Fibroblast of lung (primary cell): ENCODE results near the gene TUBA4A. TPM values are rescaled to one million over a fixed set of nuclear protein-coding genes. Genes with fewer than 3 reads are reported as not detected.

Experiments
- DNase-seq, 2 donors: peaks; one replicate each; pipeline versions ENCODE4 v3.0.0 to v3.0.0-alpha.2; 2010; ENCODE audit warnings: low read depth in 2 of 2
- H2AFZ ChIP-seq: 2 replicates; pipeline ENCODE4 v1.5.1; 2012; ENCODE audit warnings: low read length, control low read depth, inconsistent platforms
- H3K27ac ChIP-seq: 2 replicates; pipeline ENCODE4 v1.5.1; 2011; ENCODE audit warnings: low read length, control low read depth; ENCODE audit not compliant: insufficient read depth
- H3K27me3 ChIP-seq: 2 replicates; pipeline ENCODE4 v1.5.1; 2011; ENCODE audit warnings: mild to moderate bottlenecking, low read length; ENCODE audit not compliant: control insufficient read depth, insufficient read depth
- H3K36me3 ChIP-seq: 2 replicates; pipeline ENCODE4 v1.5.1; 2011; ENCODE audit warnings: low read length; ENCODE audit not compliant: control insufficient read depth, insufficient read depth
- H3K4me1 ChIP-seq: 2 replicates; pipeline ENCODE4 v1.5.1; 2011; ENCODE audit warnings: low read length; ENCODE audit not compliant: control insufficient read depth, insufficient read depth; ENCODE audit errors: extremely low read depth
- H3K4me2 ChIP-seq: 2 replicates; pipeline ENCODE4 v1.5.1; 2011; ENCODE audit warnings: low read length, control low read depth; ENCODE audit not compliant: insufficient read depth; ENCODE audit errors: extremely low read depth
- H3K4me3 ChIP-seq, 4 experiments: fragments of 200-600 bp in 1 of 4; sonication (generic) in 1 of 4; replicated peaks in 1 of 4; 2 replicates each; pipeline ENCODE4 v1.5.1; 2011 to 2016; ENCODE audit warnings: low read length in 4 of 4, low read depth in 3 of 4, mild to moderate bottlenecking in 3 of 4, control low read depth in 2 of 4, inconsistent platforms in 1 of 4, mixed read lengths in 1 of 4; ENCODE audit not compliant: insufficient read depth in 1 of 4; ENCODE audit errors: control extremely low read depth in 1 of 4
- H3K79me2 ChIP-seq: 2 replicates; pipeline ENCODE4 v1.5.1; 2012; ENCODE audit warnings: mild to moderate bottlenecking, low read length, inconsistent platforms; ENCODE audit not compliant: control insufficient read depth, insufficient read depth
- H3K9ac ChIP-seq: 2 replicates; pipeline ENCODE4 v1.5.1; 2011; ENCODE audit warnings: mild to moderate bottlenecking, low read length, control low read depth; ENCODE audit not compliant: insufficient read depth
- H3K9me3 ChIP-seq: 2 replicates; pipeline ENCODE4 v1.5.1; 2012; ENCODE audit warnings: low read depth, low read length; ENCODE audit not compliant: control insufficient read depth, insufficient read depth
- H4K20me1 ChIP-seq: 2 replicates; pipeline ENCODE4 v1.5.1; 2011; ENCODE audit warnings: low read length; ENCODE audit not compliant: control insufficient read depth, insufficient read depth; ENCODE audit errors: extremely low read depth
- EZH2 ChIP-seq: IDR thresholded peaks from 2 replicates; pipeline ENCODE4 v1.5.1; 2012; ENCODE audit warnings: low read length, control low read depth, mild to moderate bottlenecking; ENCODE audit errors: missing control alignments
- polyA plus RNA-seq, 2 donors: library from polyadenylated mRNA; depleted of rRNA in 1 of 2; stranded (reverse) in 1 of 2; unstranded in 1 of 2; fragments of >200 nt; gene quantifications; 2 replicates each; pipeline ENCODE4 v1.2.1, GENCODE V29; 2011 to 2012; ENCODE audit warnings: missing spikeins in 1 of 2
- total RNA-seq: library from RNA; depleted of rRNA; stranded (reverse); fragments of >200 nt; gene quantifications from 2 replicates; pipeline ENCODE4 v1.2.1, GENCODE V29; 2014
- TF ChIP-seq, protein P1 (sequence below), 2 donors: IDR thresholded peaks in 1 of 2; conservative IDR thresholded peaks in 1 of 2; 1 replicate in 1 of 2; 2 replicates in 1 of 2; pipeline ENCODE4 v1.5.1; 2011 to 2012; ENCODE audit warnings: low read length in 2 of 2, control low read depth in 1 of 2, inconsistent platforms in 1 of 2, low read depth in 1 of 2, mild to moderate bottlenecking in 1 of 2

TUBA4A gene
- total and polyA plus RNA-seq, 2 donors (not counting 1 experiment from before 2014, with no cell fraction given) = 5.6 to 14.7 TPM

DNA sequence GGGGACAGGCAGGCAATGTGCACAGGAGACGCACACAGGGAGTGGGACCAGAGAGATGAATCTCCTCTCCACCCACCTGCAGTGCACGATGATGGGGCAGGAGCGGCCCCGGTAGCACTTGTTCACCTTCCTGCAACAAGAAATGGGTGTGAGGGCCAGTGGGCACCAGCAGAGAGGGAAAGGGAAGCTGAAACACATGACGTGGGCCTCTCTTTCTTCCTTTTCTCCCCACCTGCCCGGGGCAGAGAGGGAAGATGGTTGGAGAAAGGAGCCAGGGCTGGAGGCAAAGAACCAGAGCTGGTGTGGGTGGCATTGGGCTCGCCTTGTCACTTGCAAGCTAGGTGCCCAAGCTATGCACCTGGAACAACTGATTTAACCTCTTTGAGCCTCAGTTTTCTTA lies 37.7 kb upstream of the TUBA4A start:
- no peaks in the 10 kb centered on the region for H3K79me2 ChIP-seq
- DNase-seq = no peak

DNA sequence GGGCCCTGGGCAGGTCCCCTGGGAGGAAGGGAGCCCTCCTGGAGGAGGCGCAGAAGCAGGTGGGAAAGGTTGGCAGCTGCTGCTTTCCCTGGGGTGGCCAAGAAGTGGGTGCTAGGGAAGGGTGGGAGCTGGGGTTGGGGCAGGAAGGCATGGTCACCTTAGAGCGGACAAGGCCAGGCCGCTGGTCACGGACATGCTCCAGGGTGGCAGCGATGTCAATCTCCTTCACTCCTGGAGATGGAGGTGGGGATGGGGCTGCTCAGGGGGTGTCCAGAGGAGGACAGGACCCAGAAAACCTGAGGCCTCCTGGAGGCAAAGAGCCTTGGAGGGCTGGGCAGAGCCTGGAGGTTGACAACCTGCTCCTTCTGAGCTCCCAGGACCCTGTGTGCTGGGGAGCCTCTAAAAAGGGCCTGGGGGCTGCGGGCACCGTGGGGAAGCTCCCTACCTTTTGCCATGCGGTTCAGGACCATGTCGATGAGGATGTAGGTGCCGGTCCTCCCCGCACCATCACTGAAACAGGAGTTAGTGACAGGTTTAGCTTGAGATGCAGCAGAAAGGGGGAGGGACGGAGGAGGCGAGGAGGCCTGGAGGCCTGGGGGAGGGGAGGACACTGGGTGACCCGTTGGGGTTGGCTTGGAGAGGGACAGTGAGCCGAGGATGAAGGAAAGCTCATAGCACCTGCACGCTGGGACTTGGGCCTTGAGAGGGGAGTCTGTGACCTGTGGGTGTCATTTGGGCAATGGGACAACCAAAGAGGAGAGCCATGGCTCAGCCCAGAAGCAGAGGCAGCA lies 36.9 kb upstream of the TUBA4A start:
- H3K4me2 ChIP-seq = no peak overlapping the region
- H3K27me3 ChIP-seq = no peaks in the 10 kb centered on the region
- H3K9ac ChIP-seq = no peak overlapping the region
- H3K9me3 ChIP-seq = no peaks in the 10 kb centered on the region
- TF ChIP-seq, protein P1, sequence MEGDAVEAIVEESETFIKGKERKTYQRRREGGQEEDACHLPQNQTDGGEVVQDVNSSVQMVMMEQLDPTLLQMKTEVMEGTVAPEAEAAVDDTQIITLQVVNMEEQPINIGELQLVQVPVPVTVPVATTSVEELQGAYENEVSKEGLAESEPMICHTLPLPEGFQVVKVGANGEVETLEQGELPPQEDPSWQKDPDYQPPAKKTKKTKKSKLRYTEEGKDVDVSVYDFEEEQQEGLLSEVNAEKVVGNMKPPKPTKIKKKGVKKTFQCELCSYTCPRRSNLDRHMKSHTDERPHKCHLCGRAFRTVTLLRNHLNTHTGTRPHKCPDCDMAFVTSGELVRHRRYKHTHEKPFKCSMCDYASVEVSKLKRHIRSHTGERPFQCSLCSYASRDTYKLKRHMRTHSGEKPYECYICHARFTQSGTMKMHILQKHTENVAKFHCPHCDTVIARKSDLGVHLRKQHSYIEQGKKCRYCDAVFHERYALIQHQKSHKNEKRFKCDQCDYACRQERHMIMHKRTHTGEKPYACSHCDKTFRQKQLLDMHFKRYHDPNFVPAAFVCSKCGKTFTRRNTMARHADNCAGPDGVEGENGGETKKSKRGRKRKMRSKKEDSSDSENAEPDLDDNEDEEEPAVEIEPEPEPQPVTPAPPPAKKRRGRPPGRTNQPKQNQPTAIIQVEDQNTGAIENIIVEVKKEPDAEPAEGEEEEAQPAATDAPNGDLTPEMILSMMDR (conservative IDR thresholded peaks at IDR 0.05 in 1 of 2, IDR thresholded peaks at IDR 0.05 in 1 of 2; ENCODE audit: low read depth in 1 of 2, low read length in 2 of 2) = no peak
- no peak for TF ChIP-seq EZH2
- no peak overlapping the region for H2AFZ ChIP-seq
- H3K79me2 ChIP-seq = no peaks in the 10 kb centered on the region
- H3K4me3 ChIP-seq = no peak overlapping the region
- no peaks in the 10 kb centered on the region for H4K20me1 ChIP-seq
- H3K27ac ChIP-seq = no peak overlapping the region
- H3K4me1 ChIP-seq = peaks cover 14% of the 10 kb centered on the region
- peaks cover 2% of the 10 kb centered on the region for H3K36me3 ChIP-seq
- no peak for DNase-seq

More for the DNA sequence above, 37.7 kb upstream of the TUBA4A start:
- H4K20me1 ChIP-seq = no peaks in the 10 kb centered on the region
- H3K9me3 ChIP-seq = no peaks in the 10 kb centered on the region
- no peak overlapping the region for H3K4me3 ChIP-seq
- no peaks in the 10 kb centered on the region for H3K27me3 ChIP-seq
- no peak overlapping the region for H3K9ac ChIP-seq
- no peak for TF ChIP-seq EZH2
- TF ChIP-seq, protein P1 (conservative IDR thresholded peaks at IDR 0.05 in 1 of 2, IDR thresholded peaks at IDR 0.05 in 1 of 2; ENCODE audit: low read depth in 1 of 2, low read length in 2 of 2) = no peak
- no peak overlapping the region for H2AFZ ChIP-seq
- H3K36me3 ChIP-seq = peaks cover 2% of the 10 kb centered on the region
- H3K27ac ChIP-seq = no peak overlapping the region
- no peak overlapping the region for H3K4me2 ChIP-seq
- H3K4me1 ChIP-seq = peaks cover 11% of the 10 kb centered on the region

DNA sequence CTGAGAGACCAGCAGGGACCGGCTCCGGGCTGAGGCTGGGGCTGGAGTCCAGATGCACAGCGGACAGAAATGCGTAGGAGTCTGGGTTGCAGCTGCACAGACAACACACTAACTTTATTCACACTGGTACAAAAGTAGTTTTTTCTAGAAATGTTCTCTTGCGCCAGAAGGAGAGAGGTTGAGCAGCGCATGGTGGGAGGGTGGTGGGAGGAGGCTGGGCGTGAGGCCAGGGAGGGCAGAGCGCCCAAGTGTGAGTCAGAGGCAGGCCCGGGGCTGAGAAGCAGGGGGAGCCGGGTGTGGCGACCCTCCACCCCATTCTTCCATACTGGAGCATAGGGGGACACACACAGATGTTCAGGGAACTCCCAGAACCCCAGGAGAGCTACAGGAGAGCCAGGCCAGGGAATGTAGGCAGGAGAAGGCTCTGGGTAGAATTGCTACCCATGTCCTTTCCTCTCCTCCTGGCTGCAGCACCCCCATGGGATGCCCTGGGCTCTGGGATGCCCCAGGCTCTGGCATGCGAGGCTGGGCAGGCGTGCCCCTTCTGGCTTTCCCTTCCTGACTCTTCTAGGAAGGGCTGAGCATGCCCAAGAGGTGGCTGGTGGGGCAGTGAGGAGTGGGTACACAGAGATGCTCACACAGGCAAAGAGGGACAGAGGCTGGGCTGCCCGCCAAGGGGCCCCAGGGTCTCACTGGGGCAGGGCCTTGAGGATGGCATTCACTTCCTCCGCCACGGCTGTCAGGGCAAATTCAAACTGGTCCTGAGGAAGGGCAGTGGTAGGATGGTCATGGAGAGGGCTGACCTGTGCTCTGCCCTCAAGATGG lies 36.0 kb upstream of the TUBA4A start:
- H3K9me3 ChIP-seq = no peaks in the 10 kb centered on the region
- H4K20me1 ChIP-seq = no peaks in the 10 kb centered on the region
- peaks cover 7% of the 10 kb centered on the region for H3K36me3 ChIP-seq
- H3K27ac ChIP-seq = peak overlapping the region; percentile 45
- no peak overlapping the region for H3K4me3 ChIP-seq
- no peak overlapping the region for H3K9ac ChIP-seq
- TF ChIP-seq, protein P1 (conservative IDR thresholded peaks at IDR 0.05 in 1 of 2, IDR thresholded peaks at IDR 0.05 in 1 of 2; ENCODE audit: low read depth in 1 of 2, low read length in 2 of 2) = no peak
- TF ChIP-seq EZH2 = no peak
- no peaks in the 10 kb centered on the region for H3K27me3 ChIP-seq
- no peaks in the 10 kb centered on the region for H3K79me2 ChIP-seq
- DNase-seq = peak; percentile 93 to 97
- no peak overlapping the region for H2AFZ ChIP-seq
- H3K4me1 ChIP-seq = peaks cover 14% of the 10 kb centered on the region
- peak overlapping the region; percentile 13 for H3K4me2 ChIP-seq
